HEK293 (cell line): ENCODE data around the gene IGFL3.

Experiments used
- CTCF ChIP-seq: fragments of 450-650 bp; formaldehyde crosslinking; IDR thresholded peaks from 2 replicates; pipeline ENCODE4 v1.5.1; 2016; ENCODE audit warnings: missing biosample characterization, missing genetic modification characterization
- PRDM4 ChIP-seq: fragments of 450-650 bp; formaldehyde crosslinking; IDR thresholded peaks from 2 replicates; pipeline ENCODE4 v1.5.1; 2017; ENCODE audit warnings: missing biosample characterization, missing genetic modification characterization
- YY1 ChIP-seq: fragments of 450-650 bp; formaldehyde crosslinking; IDR thresholded peaks from 2 replicates; pipeline ENCODE4 v1.5.1; 2018; ENCODE audit warnings: missing biosample characterization, missing genetic modification characterization
- ZBTB20 ChIP-seq: fragments of 450-650 bp; formaldehyde crosslinking; IDR thresholded peaks from 2 replicates; pipeline ENCODE4 v1.5.1; 2016; ENCODE audit warnings: missing biosample characterization, missing genetic modification characterization
- ZNF121 ChIP-seq: fragments of 450-650 bp; formaldehyde crosslinking; IDR thresholded peaks from 2 replicates; pipeline ENCODE4 v1.5.1; 2016; ENCODE audit warnings: missing biosample characterization, missing genetic modification characterization
- ZNF175 ChIP-seq: fragments of 450-650 bp; formaldehyde crosslinking; IDR thresholded peaks from 2 replicates; pipeline ENCODE4 v1.5.1; 2016; ENCODE audit warnings: missing biosample characterization, missing genetic modification characterization
- ZNF24 ChIP-seq: fragments of 450-650 bp; formaldehyde crosslinking; IDR thresholded peaks from 2 replicates; pipeline ENCODE4 v1.5.1; 2016; ENCODE audit warnings: missing biosample characterization, missing genetic modification characterization
- ZNF266 ChIP-seq: fragments of 450-650 bp; formaldehyde crosslinking; IDR thresholded peaks from 2 replicates; pipeline ENCODE4 v1.5.1; 2016; ENCODE audit warnings: missing biosample characterization, missing genetic modification characterization, low read depth
- ZNF274 ChIP-seq, 2 experiments: fragments of 200-500 bp in 1 of 2; fragments of 450-650 bp in 1 of 2; sonication (Bioruptor generic) in 1 of 2; formaldehyde crosslinking in 1 of 2; IDR thresholded peaks; 2 replicates each; pipeline versions ENCODE4 v1.5.1 to v1.6.1; 2014 to 2016; ENCODE audit warnings: borderline replicate concordance in 1 of 2, inconsistent platforms in 1 of 2, low read length in 1 of 2, missing biosample characterization in 1 of 2, missing genetic modification characterization in 1 of 2
- ZNF280D ChIP-seq: fragments of 450-650 bp; formaldehyde crosslinking; IDR thresholded peaks from 2 replicates; pipeline ENCODE4 v1.5.1; 2016; ENCODE audit warnings: missing biosample characterization, missing genetic modification characterization
- ZNF398 ChIP-seq: fragments of 450-650 bp; formaldehyde crosslinking; IDR thresholded peaks from 2 replicates; pipeline ENCODE4 v1.5.1; 2017; ENCODE audit warnings: missing biosample characterization, missing genetic modification characterization
- ZNF404 ChIP-seq: fragments of 450-650 bp; formaldehyde crosslinking; IDR thresholded peaks from 2 replicates; pipeline ENCODE4 v1.5.1; 2017; ENCODE audit warnings: missing biosample characterization, missing genetic modification characterization
- ZNF423 ChIP-seq: fragments of 450-650 bp; formaldehyde crosslinking; IDR thresholded peaks from 2 replicates; pipeline ENCODE4 v1.5.1; 2016; ENCODE audit warnings: missing biosample characterization, missing genetic modification characterization
- ZNF704 ChIP-seq: fragments of 450-650 bp; formaldehyde crosslinking; IDR thresholded peaks from 2 replicates; pipeline ENCODE4 v1.5.1; 2016; ENCODE audit warnings: missing biosample characterization, missing genetic modification characterization

GRCh38 chr19:46125447-46125846, 959 bp upstream of the IGFL3 start:
- TF ChIP-seq ZNF404 (no peak), CTCF (tag by site-specific recombination) (no peak), ZNF175 (no peak), ZNF280D (tag by site-specific recombination) (no peak), YY1 (tag by site-specific recombination) (no peak), ZNF423 (tag by site-specific recombination) (no peak), ZNF704 (tag by site-specific recombination) (no peak), ZNF121 (tag by site-specific recombination) (no peak), PRDM4 (tag by site-specific recombination) (no peak), ZNF274 (IDR thresholded peaks at IDR 0.05; ENCODE audit: low read length) (no peak), ZNF274 (tag by site-specific recombination; IDR thresholded peaks at IDR 0.05; ENCODE audit: borderline replicate concordance) (no peak), ZBTB20 (tag by site-specific recombination) (no peak), ZNF398 (tag by site-specific recombination) (no peak), ZNF266 (tag by site-specific recombination) (no peak), ZNF24 (tag by site-specific recombination) (no peak)
